ENCODE measurements around the gene SPATS2. TPM values are rescaled to one million over a fixed set of nuclear protein-coding genes. Genes with fewer than 3 reads are reported as not detected.

SPATS2 gene
- total RNA-seq, 1 experiment from 2014 or later: 74.2 TPM

GRCh38 chr12:49327887-49328286, 39.4 kb upstream of the SPATS2 start:
- TF ChIP-seq TCF7L2 (IDR thresholded peaks at IDR 0.05; ENCODE audit: borderline replicate concordance, extremely low read depth, insufficient read depth, insufficient read length) (no peak), FOSL1 (IDR thresholded peaks at IDR 0.05; ENCODE audit: low read depth) (no peak), EZH2phosphoT487 (IDR thresholded peaks at IDR 0.05; ENCODE audit: borderline replicate concordance) (no peak), CBX3 (IDR thresholded peaks at IDR 0.05; ENCODE audit: low read depth) (no peak), ZFX (IDR thresholded peaks at IDR 0.05) (no peak), SRF (IDR thresholded peaks at IDR 0.05; ENCODE audit: low read depth) (no peak), POLR2A (IDR thresholded peaks at IDR 0.05; ENCODE audit: borderline replicate concordance, extremely low read depth, insufficient read depth, insufficient read length) (no peak), JUND (IDR thresholded peaks at IDR 0.05) (no peak), RAD21 (IDR thresholded peaks at IDR 0.05; ENCODE audit: low read depth) (no peak), SIN3A (IDR thresholded peaks at IDR 0.05; ENCODE audit: low read depth) (no peak), ELF1 (IDR thresholded peaks at IDR 0.05; ENCODE audit: borderline replicate concordance, low read depth) (no peak), CEBPB (IDR thresholded peaks at IDR 0.05; ENCODE audit: low read depth) (no peak), CTCF (IDR thresholded peaks at IDR 0.05 in 2 of 3, conservative IDR thresholded peaks at IDR 0.05 in 1 of 3; ENCODE audit: borderline replicate concordance in 1 of 3, insufficient read depth in 1 of 3, low read depth in 2 of 3, low read length in 2 of 3) (no peak)
- TF ChIP-seq, protein P1, sequence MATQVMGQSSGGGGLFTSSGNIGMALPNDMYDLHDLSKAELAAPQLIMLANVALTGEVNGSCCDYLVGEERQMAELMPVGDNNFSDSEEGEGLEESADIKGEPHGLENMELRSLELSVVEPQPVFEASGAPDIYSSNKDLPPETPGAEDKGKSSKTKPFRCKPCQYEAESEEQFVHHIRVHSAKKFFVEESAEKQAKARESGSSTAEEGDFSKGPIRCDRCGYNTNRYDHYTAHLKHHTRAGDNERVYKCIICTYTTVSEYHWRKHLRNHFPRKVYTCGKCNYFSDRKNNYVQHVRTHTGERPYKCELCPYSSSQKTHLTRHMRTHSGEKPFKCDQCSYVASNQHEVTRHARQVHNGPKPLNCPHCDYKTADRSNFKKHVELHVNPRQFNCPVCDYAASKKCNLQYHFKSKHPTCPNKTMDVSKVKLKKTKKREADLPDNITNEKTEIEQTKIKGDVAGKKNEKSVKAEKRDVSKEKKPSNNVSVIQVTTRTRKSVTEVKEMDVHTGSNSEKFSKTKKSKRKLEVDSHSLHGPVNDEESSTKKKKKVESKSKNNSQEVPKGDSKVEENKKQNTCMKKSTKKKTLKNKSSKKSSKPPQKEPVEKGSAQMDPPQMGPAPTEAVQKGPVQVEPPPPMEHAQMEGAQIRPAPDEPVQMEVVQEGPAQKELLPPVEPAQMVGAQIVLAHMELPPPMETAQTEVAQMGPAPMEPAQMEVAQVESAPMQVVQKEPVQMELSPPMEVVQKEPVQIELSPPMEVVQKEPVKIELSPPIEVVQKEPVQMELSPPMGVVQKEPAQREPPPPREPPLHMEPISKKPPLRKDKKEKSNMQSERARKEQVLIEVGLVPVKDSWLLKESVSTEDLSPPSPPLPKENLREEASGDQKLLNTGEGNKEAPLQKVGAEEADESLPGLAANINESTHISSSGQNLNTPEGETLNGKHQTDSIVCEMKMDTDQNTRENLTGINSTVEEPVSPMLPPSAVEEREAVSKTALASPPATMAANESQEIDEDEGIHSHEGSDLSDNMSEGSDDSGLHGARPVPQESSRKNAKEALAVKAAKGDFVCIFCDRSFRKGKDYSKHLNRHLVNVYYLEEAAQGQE (IDR thresholded peaks at IDR 0.05; ENCODE audit: low read depth): no peak
- TF ChIP-seq, protein P2, sequence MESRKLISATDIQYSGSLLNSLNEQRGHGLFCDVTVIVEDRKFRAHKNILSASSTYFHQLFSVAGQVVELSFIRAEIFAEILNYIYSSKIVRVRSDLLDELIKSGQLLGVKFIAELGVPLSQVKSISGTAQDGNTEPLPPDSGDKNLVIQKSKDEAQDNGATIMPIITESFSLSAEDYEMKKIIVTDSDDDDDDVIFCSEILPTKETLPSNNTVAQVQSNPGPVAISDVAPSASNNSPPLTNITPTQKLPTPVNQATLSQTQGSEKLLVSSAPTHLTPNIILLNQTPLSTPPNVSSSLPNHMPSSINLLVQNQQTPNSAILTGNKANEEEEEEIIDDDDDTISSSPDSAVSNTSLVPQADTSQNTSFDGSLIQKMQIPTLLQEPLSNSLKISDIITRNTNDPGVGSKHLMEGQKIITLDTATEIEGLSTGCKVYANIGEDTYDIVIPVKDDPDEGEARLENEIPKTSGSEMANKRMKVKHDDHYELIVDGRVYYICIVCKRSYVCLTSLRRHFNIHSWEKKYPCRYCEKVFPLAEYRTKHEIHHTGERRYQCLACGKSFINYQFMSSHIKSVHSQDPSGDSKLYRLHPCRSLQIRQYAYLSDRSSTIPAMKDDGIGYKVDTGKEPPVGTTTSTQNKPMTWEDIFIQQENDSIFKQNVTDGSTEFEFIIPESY (IDR thresholded peaks at IDR 0.05; ENCODE audit: extremely low read depth, insufficient replicate concordance, low read length): no peak
- ChIA-PET POLR2A (no interaction called here), RAD21 (ENCODE audit: low non-redundant PET in 1 of 2, low total read pairs in 2 of 2, uncharacterized antibody in 2 of 2, unreplicated experiment in 2 of 2) (no interaction called here), CTCF (no interaction called here)
- Histone ChIP-seq H3K4me3 (replicated peaks in 1 of 2; ENCODE audit: low read depth in 1 of 2, low read length in 2 of 2) (no peak overlapping the region), H3K9ac (ENCODE audit: low read length) (no peak overlapping the region), H3K4me2 (ENCODE audit: low read length) (no peak overlapping the region), H4K20me1 (ENCODE audit: insufficient read depth) (no peaks in the 10 kb centered on the region), H3K9me2 (ENCODE audit: insufficient read depth) (no peaks in the 10 kb centered on the region), H2AFZ (ENCODE audit: low read depth, low read length, poor library complexity, severe bottlenecking) (no peak overlapping the region), H3K27me3 (ENCODE audit: insufficient read depth, low read length) (no peaks in the 10 kb centered on the region), H3K36me3 (ENCODE audit: control insufficient read depth in 1 of 2, insufficient read depth in 2 of 2, low read length in 2 of 2) (peaks cover 16 to 37% of the 10 kb centered on the region in 2 experiments; a peak in 2 of 4 replicates), H3K9me3 (ENCODE audit: control insufficient read depth in 1 of 2, insufficient read depth in 1 of 2, low read depth in 1 of 2, low read length in 2 of 2) (no peaks in the 10 kb centered on the region), H3K79me2 (ENCODE audit: insufficient read depth, low read length) (peaks cover 27% of the 10 kb centered on the region), H3K4me1 (ENCODE audit: control insufficient read depth in 1 of 2, insufficient read depth in 2 of 2, low read length in 2 of 2) (peaks cover 8 to 12% of the 10 kb centered on the region in 2 experiments; a peak in 3 of 4 replicates), H3K27ac (ENCODE audit: low read depth, low read length) (no peak overlapping the region)
- ATAC-seq (no peak), DNase-seq (ENCODE audit: low read depth, low spot score) (no peak)
- no TSS peak for BruUV-seq (replicated peaks)
- intact Hi-C loops (cut with micrococcal nuclease): no loop called here
